A549 (cell line): ENCODE measurements around the gene CADM2.

Experiments used
- BHLHE40 ChIP-seq: IDR thresholded peaks from 2 replicates; pipeline ENCODE4 v1.6.1; 2012; ENCODE audit warnings: low read depth, low read length, inconsistent platforms
- ESRRA ChIP-seq: fragments of 150-350 bp; IDR thresholded peaks from 2 replicates; pipeline ENCODE4 v1.6.1; 2014; ENCODE audit warnings: mild to moderate bottlenecking, low read length, borderline replicate concordance
- HDAC2 ChIP-seq: fragments of 200-600 bp; sonication (generic); IDR thresholded peaks from 2 replicates; pipeline ENCODE4 v1.6.1; 2016
- HOXB5 ChIP-seq: fragments of 250-450 bp; sonication (Bioruptor Pico); IDR thresholded peaks from 2 replicates; pipeline ENCODE4 v1.5.0; 2020; ENCODE audit warnings: mild to moderate bottlenecking, moderate library complexity
- MYC ChIP-seq: IDR thresholded peaks from 2 replicates; pipeline ENCODE4 v1.6.1; 2012; ENCODE audit warnings: mild to moderate bottlenecking, inconsistent platforms, low read length, improper control_type of control experiment, borderline replicate concordance
- PHF8 ChIP-seq: fragments of 200-600 bp; sonication (generic); IDR thresholded peaks from 2 replicates; pipeline ENCODE4 v1.6.1; 2016; ENCODE audit warnings: low read depth, mild to moderate bottlenecking, antibody characterized with exemption, moderate library complexity, borderline replicate concordance
- POLR2A ChIP-seq: IDR thresholded peaks from 2 replicates; pipeline ENCODE4 v1.6.1; 2012; ENCODE audit warnings: mild to moderate bottlenecking, low read length
- RAD21 ChIP-seq, 2 experiments: fragments of >200 bp in 1 of 2; sonication (Bioruptor Twin) in 1 of 2; formaldehyde crosslinking in 1 of 2; IDR thresholded peaks in 1 of 2; conservative IDR thresholded peaks in 1 of 2; 2 replicates in 1 of 2; 3 replicates in 1 of 2; pipeline ENCODE4 v1.6.1; 2012 to 2018; ENCODE audit warnings: inconsistent platforms in 1 of 2
- RNF2 ChIP-seq: fragments of 200-600 bp; sonication (generic); IDR thresholded peaks from 2 replicates; pipeline ENCODE4 v1.6.1; 2016; ENCODE audit warnings: low read depth, mild to moderate bottlenecking, antibody characterized with exemption, moderate library complexity, borderline replicate concordance
- TF ChIP-seq, protein P1 (sequence below): fragments of >200 bp; sonication (Bioruptor Twin); formaldehyde crosslinking; IDR thresholded peaks from 3 replicates; pipeline ENCODE4 v1.5.1; 2016
- TF ChIP-seq, protein P2 (sequence below): IDR thresholded peaks from 2 replicates; pipeline ENCODE4 v1.6.1; 2012
- TF ChIP-seq, protein P3 (sequence below): fragments of 200-600 bp; sonication (generic); IDR thresholded peaks from 2 replicates; pipeline ENCODE4 v1.6.1; 2016; ENCODE audit warnings: antibody characterized with exemption, mild to moderate bottlenecking, moderate library complexity

GRCh38 chr3:86051058-86051457, 1092.3 kb downstream of the CADM2 start:
- TF ChIP-seq, protein P1, sequence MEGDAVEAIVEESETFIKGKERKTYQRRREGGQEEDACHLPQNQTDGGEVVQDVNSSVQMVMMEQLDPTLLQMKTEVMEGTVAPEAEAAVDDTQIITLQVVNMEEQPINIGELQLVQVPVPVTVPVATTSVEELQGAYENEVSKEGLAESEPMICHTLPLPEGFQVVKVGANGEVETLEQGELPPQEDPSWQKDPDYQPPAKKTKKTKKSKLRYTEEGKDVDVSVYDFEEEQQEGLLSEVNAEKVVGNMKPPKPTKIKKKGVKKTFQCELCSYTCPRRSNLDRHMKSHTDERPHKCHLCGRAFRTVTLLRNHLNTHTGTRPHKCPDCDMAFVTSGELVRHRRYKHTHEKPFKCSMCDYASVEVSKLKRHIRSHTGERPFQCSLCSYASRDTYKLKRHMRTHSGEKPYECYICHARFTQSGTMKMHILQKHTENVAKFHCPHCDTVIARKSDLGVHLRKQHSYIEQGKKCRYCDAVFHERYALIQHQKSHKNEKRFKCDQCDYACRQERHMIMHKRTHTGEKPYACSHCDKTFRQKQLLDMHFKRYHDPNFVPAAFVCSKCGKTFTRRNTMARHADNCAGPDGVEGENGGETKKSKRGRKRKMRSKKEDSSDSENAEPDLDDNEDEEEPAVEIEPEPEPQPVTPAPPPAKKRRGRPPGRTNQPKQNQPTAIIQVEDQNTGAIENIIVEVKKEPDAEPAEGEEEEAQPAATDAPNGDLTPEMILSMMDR: no peak
- TF ChIP-seq, protein P2, sequence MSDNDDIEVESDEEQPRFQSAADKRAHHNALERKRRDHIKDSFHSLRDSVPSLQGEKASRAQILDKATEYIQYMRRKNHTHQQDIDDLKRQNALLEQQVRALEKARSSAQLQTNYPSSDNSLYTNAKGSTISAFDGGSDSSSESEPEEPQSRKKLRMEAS: no peak
- TF ChIP-seq POLR2A (no peak), HOXB5 (CRISPR knock-in tag) (no peak), RNF2 (no peak), RAD21 (conservative IDR thresholded peaks at IDR 0.05 in 1 of 2, IDR thresholded peaks at IDR 0.05 in 1 of 2) (no peak), BHLHE40 (no peak), PHF8 (no peak), MYC (no peak), HDAC2 (no peak), ESRRA (no peak)
- TF ChIP-seq, protein P3, sequence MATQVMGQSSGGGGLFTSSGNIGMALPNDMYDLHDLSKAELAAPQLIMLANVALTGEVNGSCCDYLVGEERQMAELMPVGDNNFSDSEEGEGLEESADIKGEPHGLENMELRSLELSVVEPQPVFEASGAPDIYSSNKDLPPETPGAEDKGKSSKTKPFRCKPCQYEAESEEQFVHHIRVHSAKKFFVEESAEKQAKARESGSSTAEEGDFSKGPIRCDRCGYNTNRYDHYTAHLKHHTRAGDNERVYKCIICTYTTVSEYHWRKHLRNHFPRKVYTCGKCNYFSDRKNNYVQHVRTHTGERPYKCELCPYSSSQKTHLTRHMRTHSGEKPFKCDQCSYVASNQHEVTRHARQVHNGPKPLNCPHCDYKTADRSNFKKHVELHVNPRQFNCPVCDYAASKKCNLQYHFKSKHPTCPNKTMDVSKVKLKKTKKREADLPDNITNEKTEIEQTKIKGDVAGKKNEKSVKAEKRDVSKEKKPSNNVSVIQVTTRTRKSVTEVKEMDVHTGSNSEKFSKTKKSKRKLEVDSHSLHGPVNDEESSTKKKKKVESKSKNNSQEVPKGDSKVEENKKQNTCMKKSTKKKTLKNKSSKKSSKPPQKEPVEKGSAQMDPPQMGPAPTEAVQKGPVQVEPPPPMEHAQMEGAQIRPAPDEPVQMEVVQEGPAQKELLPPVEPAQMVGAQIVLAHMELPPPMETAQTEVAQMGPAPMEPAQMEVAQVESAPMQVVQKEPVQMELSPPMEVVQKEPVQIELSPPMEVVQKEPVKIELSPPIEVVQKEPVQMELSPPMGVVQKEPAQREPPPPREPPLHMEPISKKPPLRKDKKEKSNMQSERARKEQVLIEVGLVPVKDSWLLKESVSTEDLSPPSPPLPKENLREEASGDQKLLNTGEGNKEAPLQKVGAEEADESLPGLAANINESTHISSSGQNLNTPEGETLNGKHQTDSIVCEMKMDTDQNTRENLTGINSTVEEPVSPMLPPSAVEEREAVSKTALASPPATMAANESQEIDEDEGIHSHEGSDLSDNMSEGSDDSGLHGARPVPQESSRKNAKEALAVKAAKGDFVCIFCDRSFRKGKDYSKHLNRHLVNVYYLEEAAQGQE: no peak
